Measurements from ENCODE around the gene ATP8B1.
"Not testable (repeated sequence)": the region's sequence is repeated elsewhere in the genome, so short reads cannot be mapped to it uniquely, and the experiment has no call there.

The ATP8B1 gene

DNA sequence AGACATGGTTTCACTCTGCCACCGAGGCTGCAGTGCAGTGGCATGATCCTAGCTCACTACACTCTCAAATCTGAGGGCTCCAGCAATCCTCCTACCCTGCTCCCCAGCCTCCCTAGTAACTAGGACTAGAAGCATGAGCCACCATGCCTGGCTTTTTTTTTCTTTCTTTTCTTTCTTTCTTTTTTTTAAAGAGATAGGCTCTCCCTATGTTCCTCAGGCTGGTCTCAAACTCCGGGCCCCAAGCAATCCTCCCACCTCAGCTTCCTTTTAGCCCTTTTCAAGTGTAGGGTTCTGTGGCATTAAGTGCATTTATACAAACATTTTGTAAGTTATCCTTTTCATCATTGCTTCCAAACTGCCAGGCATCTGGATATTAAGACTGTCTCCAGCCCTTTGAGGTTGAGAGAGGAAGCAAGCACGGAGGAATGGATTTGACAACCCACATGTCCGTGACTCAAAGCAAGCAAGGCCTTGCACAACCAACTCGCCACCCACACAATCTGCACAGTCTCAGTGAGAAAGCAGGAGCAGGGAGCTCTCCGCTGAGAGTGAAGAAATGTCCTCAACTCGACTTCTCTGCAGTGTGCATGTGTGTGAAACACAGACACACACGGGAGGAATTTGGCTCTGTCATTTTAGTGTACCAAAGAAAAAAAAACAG, 65.6 kb downstream of the ATP8B1 start:
- H3K4me3 ChIP-seq (ENCODE audit: low read depth in 1 of 2, low read length in 2 of 2): no peak overlapping the region
- H3K27me3 ChIP-seq (ENCODE audit: low read depth, low read length): no peaks in the 10 kb centered on the region

DNA sequence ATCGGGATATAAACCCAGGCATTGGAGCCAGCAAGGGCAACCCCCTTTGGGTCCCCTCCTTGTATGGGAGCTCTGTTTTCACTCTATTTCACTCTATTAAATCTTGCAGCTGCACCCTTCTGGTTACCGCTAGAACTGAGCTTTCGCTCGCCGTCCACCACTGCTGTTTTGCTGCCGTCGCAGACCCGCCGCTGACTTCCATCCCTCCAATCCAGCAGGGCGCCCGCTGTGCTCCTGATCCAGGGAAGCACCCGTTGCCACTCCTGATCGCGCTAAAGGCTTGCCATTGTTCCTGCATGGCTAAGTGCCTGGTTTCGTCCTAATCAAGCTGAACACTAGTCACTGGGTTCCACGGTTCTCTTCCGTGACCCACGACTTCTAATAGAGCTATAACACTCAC, 68.1 kb downstream of the ATP8B1 start:
- not testable (repeated sequence) for H3K9me3 ChIP-seq (ENCODE audit: control insufficient read depth in 1 of 2, low read length in 2 of 2); H3K4me1 ChIP-seq (ENCODE audit: control insufficient read depth in 1 of 2, insufficient read depth in 2 of 2, low read length in 2 of 2); H3K27ac ChIP-seq (ENCODE audit: low read length); H3K4me3 ChIP-seq (ENCODE audit: low read depth in 1 of 2, low read length in 2 of 2); H3K36me3 ChIP-seq (ENCODE audit: control insufficient read depth in 1 of 2, insufficient read depth in 2 of 2, low read length in 2 of 2); H3K27me3 ChIP-seq (ENCODE audit: low read depth, low read length)

More for the DNA sequence above, 65.6 kb downstream of the ATP8B1 start:
- H3K27ac ChIP-seq (ENCODE audit: low read length): peak overlapping the region; percentile 67
- no peaks in the 10 kb centered on the region for H3K9me3 ChIP-seq (ENCODE audit: control insufficient read depth in 1 of 2, low read length in 2 of 2)
- no peaks in the 10 kb centered on the region for H3K36me3 ChIP-seq (ENCODE audit: control insufficient read depth in 1 of 2, insufficient read depth in 2 of 2, low read length in 2 of 2)
- peaks cover 3 to 4% of the 10 kb centered on the region in 2 donors for H3K4me1 ChIP-seq (ENCODE audit: control insufficient read depth in 1 of 2, insufficient read depth in 2 of 2, low read length in 2 of 2)

GRCh38 chr18:57733861-57734260, 69.3 kb downstream of the ATP8B1 start:
- Histone ChIP-seq H3K9me3 (ENCODE audit: control insufficient read depth in 1 of 2, low read length in 2 of 2) (no peaks in the 10 kb centered on the region), H3K27ac (ENCODE audit: low read length) (no peak overlapping the region), H3K4me3 (ENCODE audit: low read depth in 1 of 2, low read length in 2 of 2) (no peak overlapping the region), H3K27me3 (ENCODE audit: low read depth, low read length) (no peaks in the 10 kb centered on the region), H3K4me1 (ENCODE audit: control insufficient read depth in 1 of 2, insufficient read depth in 2 of 2, low read length in 2 of 2) (peaks cover 3 to 4% of the 10 kb centered on the region in 2 donors), H3K36me3 (ENCODE audit: control insufficient read depth in 1 of 2, insufficient read depth in 2 of 2, low read length in 2 of 2) (peaks cover 4 to 8% of the 10 kb centered on the region in 2 donors)

DNA sequence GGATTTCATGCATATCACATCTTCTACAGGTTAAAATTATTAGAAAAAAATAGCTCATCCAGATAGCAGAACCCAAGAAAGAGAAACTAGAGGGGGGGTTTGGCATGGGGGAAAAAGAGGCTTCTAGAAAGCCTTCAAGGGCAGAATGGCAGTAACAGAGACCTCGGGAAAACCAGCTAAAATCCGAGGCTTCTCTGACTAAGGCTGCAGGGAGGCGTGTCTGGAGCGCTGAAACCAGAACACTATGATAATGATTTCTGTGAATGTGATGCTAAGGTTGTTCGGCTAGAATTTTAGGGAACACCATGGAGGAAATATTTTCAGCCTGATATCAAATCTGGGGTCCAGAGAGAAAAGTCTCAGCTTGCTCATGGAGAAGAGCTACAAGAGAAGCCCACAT, 73.0 kb downstream of the ATP8B1 start:
- Histone ChIP-seq H3K4me1 (ENCODE audit: control insufficient read depth in 1 of 2, insufficient read depth in 2 of 2, low read length in 2 of 2) (no peaks in the 10 kb centered on the region), H3K9me3 (ENCODE audit: control insufficient read depth in 1 of 2, low read length in 2 of 2) (peaks cover 0 to 7% of the 10 kb centered on the region in 2 donors), H3K4me3 (ENCODE audit: low read depth in 1 of 2, low read length in 2 of 2) (no peak overlapping the region), H3K27me3 (ENCODE audit: low read depth, low read length) (no peaks in the 10 kb centered on the region), H3K36me3 (ENCODE audit: control insufficient read depth in 1 of 2, insufficient read depth in 2 of 2, low read length in 2 of 2) (peaks cover 4 to 15% of the 10 kb centered on the region in 2 donors), H3K27ac (ENCODE audit: low read length) (no peak overlapping the region)

- H3K27ac ChIP-seq (ENCODE audit: low read length): no peak overlapping the region
- peaks cover 0 to 7% of the 10 kb centered on the region in 2 donors for H3K9me3 ChIP-seq (ENCODE audit: control insufficient read depth in 1 of 2, low read length in 2 of 2)
- no peak overlapping the region for H3K4me3 ChIP-seq (ENCODE audit: low read depth in 1 of 2, low read length in 2 of 2)
- no peaks in the 10 kb centered on the region for H3K27me3 ChIP-seq (ENCODE audit: low read depth, low read length)
- peaks cover 4 to 15% of the 10 kb centered on the region in 2 donors for H3K36me3 ChIP-seq (ENCODE audit: control insufficient read depth in 1 of 2, insufficient read depth in 2 of 2, low read length in 2 of 2)
- no peaks in the 10 kb centered on the region for H3K4me1 ChIP-seq (ENCODE audit: control insufficient read depth in 1 of 2, insufficient read depth in 2 of 2, low read length in 2 of 2)
Observed at GRCh38 chr18:57728941-57729511, 74.1 kb downstream of the ATP8B1 start.

DNA sequence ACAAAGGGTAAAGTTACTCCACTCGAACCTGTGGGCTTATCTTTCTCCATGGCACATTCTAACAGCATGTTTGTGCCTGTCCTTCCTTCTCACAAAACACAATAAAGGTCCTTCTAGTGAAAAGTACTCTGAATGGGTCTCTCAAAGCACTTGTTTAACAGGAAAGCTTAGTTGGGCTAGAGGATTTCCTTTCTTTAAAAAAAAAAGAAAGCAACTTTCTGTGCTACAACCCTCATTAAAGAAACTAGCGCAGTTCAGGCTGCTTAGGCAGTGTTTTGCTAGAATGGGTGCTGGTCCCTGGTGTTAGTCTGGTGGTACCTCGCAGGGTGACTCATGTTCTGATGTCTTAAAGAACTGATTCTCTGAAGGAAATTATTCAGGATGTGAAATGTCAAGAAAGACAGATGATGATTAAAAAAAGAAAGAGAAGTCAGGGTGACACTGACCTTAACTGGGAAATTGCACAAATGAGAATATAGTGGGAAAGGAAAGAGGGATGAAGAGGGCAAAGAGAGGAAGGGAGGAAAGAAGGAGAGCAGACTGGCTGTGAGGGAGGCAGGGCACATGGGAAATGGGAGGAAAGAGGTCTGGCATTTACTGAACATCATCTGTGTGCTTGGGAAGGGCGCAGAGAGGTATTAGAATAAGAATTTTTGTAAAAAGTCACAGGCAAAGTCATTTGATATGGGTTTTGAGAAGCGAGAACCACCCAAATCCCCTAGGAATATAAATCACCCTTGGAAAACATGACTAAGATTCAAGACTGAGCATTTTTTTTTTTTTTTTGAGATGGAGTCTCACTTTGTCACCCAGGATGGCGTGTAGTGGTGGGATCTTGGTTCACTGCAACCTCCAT, 74.9 kb downstream of the ATP8B1 start:
- Histone ChIP-seq H3K4me3 (ENCODE audit: low read depth in 1 of 2, low read length in 2 of 2) (no peak overlapping the region), H3K4me1 (ENCODE audit: control insufficient read depth in 1 of 2, insufficient read depth in 2 of 2, low read length in 2 of 2) (no peaks in the 10 kb centered on the region), H3K27me3 (ENCODE audit: low read depth, low read length) (no peaks in the 10 kb centered on the region), H3K27ac (ENCODE audit: low read length) (no peak overlapping the region), H3K9me3 (ENCODE audit: control insufficient read depth in 1 of 2, low read length in 2 of 2) (peaks cover 0 to 7% of the 10 kb centered on the region in 2 donors), H3K36me3 (ENCODE audit: control insufficient read depth in 1 of 2, insufficient read depth in 2 of 2, low read length in 2 of 2) (peaks cover 4 to 15% of the 10 kb centered on the region in 2 donors)

GRCh38 chr18:57719211-57719935, 83.7 kb downstream of the ATP8B1 start:
- not testable (repeated sequence) for H3K9me3 ChIP-seq (ENCODE audit: control insufficient read depth in 1 of 2, low read length in 2 of 2); H3K4me1 ChIP-seq (ENCODE audit: control insufficient read depth in 1 of 2, insufficient read depth in 2 of 2, low read length in 2 of 2); H3K27me3 ChIP-seq (ENCODE audit: low read depth, low read length); H3K4me3 ChIP-seq (ENCODE audit: low read depth in 1 of 2, low read length in 2 of 2); H3K27ac ChIP-seq (ENCODE audit: low read length); H3K36me3 ChIP-seq (ENCODE audit: control insufficient read depth in 1 of 2, insufficient read depth in 2 of 2, low read length in 2 of 2)

- Histone ChIP-seq H3K4me1 (ENCODE audit: control insufficient read depth in 1 of 2, insufficient read depth in 2 of 2, low read length in 2 of 2) (peaks cover 0 to 9% of the 10 kb centered on the region in 2 donors), H3K27me3 (ENCODE audit: low read depth, low read length) (no peaks in the 10 kb centered on the region), H3K27ac (ENCODE audit: low read length) (no peak overlapping the region), H3K9me3 (ENCODE audit: control insufficient read depth in 1 of 2, low read length in 2 of 2) (no peaks in the 10 kb centered on the region), H3K4me3 (ENCODE audit: low read depth in 1 of 2, low read length in 2 of 2) (no peak overlapping the region), H3K36me3 (ENCODE audit: control insufficient read depth in 1 of 2, insufficient read depth in 2 of 2, low read length in 2 of 2) (no peaks in the 10 kb centered on the region)
Observed at GRCh38 chr18:57716549-57716948, 86.6 kb downstream of the ATP8B1 start.

DNA sequence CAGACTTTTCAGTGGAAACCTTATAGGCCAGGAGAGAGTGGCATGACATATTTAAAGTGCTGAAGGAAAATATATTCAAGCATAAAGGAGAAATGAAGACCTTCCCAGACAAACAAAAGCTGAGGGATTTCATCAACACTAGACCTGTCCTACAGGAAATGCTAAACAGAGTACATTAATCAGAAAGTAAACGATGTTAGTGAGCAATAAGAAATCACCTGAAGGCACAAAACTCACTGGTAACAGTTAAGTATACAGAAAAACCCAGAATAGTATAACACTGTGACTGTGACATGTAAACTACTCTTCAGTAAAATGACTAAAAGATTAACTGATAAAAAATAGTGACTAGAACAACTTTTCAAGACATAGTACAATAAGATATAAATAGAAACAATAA, 87.4 kb downstream of the ATP8B1 start:
- Histone ChIP-seq H3K4me1 (ENCODE audit: control insufficient read depth in 1 of 2, insufficient read depth in 2 of 2, low read length in 2 of 2) (peaks cover 0 to 9% of the 10 kb centered on the region in 2 donors), H3K4me3 (ENCODE audit: low read depth in 1 of 2, low read length in 2 of 2) (no peak overlapping the region), H3K36me3 (ENCODE audit: control insufficient read depth in 1 of 2, insufficient read depth in 2 of 2, low read length in 2 of 2) (no peaks in the 10 kb centered on the region), H3K9me3 (ENCODE audit: control insufficient read depth in 1 of 2, low read length in 2 of 2) (no peaks in the 10 kb centered on the region), H3K27ac (ENCODE audit: low read length) (no peak overlapping the region), H3K27me3 (ENCODE audit: low read depth, low read length) (no peaks in the 10 kb centered on the region)

GRCh38 chr18:57715073-57715472, 88.0 kb downstream of the ATP8B1 start:
- no peaks in the 10 kb centered on the region for H3K27me3 ChIP-seq (ENCODE audit: low read depth, low read length)
- H3K36me3 ChIP-seq (ENCODE audit: control insufficient read depth in 1 of 2, insufficient read depth in 2 of 2, low read length in 2 of 2): no peaks in the 10 kb centered on the region
- no peak overlapping the region for H3K4me3 ChIP-seq (ENCODE audit: low read depth in 1 of 2, low read length in 2 of 2)
- H3K4me1 ChIP-seq (ENCODE audit: control insufficient read depth in 1 of 2, insufficient read depth in 2 of 2, low read length in 2 of 2): peaks cover 0 to 9% of the 10 kb centered on the region in 2 donors
- no peak overlapping the region for H3K27ac ChIP-seq (ENCODE audit: low read length)
- H3K9me3 ChIP-seq (ENCODE audit: control insufficient read depth in 1 of 2, low read length in 2 of 2): no peaks in the 10 kb centered on the region

GRCh38 chr18:57710226-57710625, 92.9 kb downstream of the ATP8B1 start:
- Histone ChIP-seq H3K4me1 (ENCODE audit: control insufficient read depth in 1 of 2, insufficient read depth in 2 of 2, low read length in 2 of 2) (peaks cover 3 to 13% of the 10 kb centered on the region in 2 donors), H3K4me3 (ENCODE audit: low read depth in 1 of 2, low read length in 2 of 2) (no peak overlapping the region), H3K27ac (ENCODE audit: low read length) (no peak overlapping the region), H3K9me3 (ENCODE audit: control insufficient read depth in 1 of 2, low read length in 2 of 2) (no peaks in the 10 kb centered on the region), H3K36me3 (ENCODE audit: control insufficient read depth in 1 of 2, insufficient read depth in 2 of 2, low read length in 2 of 2) (no peaks in the 10 kb centered on the region), H3K27me3 (ENCODE audit: low read depth, low read length) (no peaks in the 10 kb centered on the region)
